Ishikawa (cell line): ENCODE measurements around the gene MAG.

Source experiments
- NFIC ChIP-seq: IDR thresholded peaks from 2 replicates; pipeline ENCODE4 v1.6.1; 2012
- TCF12 ChIP-seq: IDR thresholded peaks from 2 replicates; pipeline ENCODE4 v1.6.1; 2012; ENCODE audit warnings: low read depth

DNA sequence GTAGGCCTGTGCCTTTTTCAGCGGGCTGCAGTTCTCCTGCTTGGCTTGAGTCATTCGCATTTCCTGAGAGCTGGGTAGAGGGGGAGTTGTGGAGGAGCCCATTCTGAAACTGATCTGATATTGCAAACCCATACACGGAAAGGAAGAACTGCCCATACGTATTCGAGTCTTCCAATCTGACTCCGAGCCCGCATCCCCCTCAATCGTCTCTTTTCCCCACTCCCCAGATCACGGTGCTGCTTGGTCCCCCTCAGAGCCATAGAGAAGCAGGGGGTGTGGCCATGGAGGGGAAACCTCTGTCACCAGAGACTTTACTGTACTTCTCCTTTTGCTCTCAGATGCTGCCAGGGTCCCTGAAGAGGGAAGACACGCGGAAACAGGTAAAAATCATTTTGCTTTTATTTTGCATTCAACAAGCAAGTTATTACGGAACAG is 36.9 kb downstream of the MAG start, which contains the start of gene CD22:
- TF ChIP-seq TCF12 (no peak), NFIC (no peak)
